B cell (primary cell): ENCODE data around the gene RAB3C. TPM values are rescaled to one million over a fixed set of nuclear protein-coding genes. Genes with fewer than 3 reads are reported as not detected.

ENCODE experiments used
- ATAC-seq: fragments of 200-7000 bp; cut with Tn5 transposase; one replicate; pipeline ENCODE4 v1.10.0; 2021; ENCODE audit warnings: low read depth, mild to moderate bottlenecking, moderate number of reproducible peaks, moderate library complexity
- CTCF ChIA-PET: fragments of 350-600 bp; sonication (Branson Sonifier 250); formaldehyde crosslinking; loops from one replicate; lab custom pipeline; 2021; ENCODE audit warnings: antibody characterized with exemption, inconsistent platforms; lab: Charles Lee
- POLR2A ChIA-PET: fragments of 350-600 bp; sonication (Branson Sonifier 250); formaldehyde crosslinking; loops from one replicate; lab custom pipeline; 2021; ENCODE audit warnings: antibody characterized with exemption; lab: Charles Lee
- DNase-seq: peaks from one replicate; pipeline ENCODE4 v3.0.0; 2013
- H2AFZ ChIP-seq: 2 replicates; pipeline ENCODE4 v1.6.1; 2012; ENCODE audit warnings: mild to moderate bottlenecking, low read depth, low read length; ENCODE audit not compliant: insufficient read depth, poor library complexity, severe bottlenecking
- H3K27ac ChIP-seq, 2 donors: 1 replicate in 1 of 2; 2 replicates in 1 of 2; pipeline ENCODE4 v1.5.1; 2012 to 2013; ENCODE audit warnings: low read length in 2 of 2, mild to moderate bottlenecking in 2 of 2, moderate library complexity in 1 of 2
- H3K27me3 ChIP-seq, 4 experiments: fragments of 200-600 bp in 1 of 4; sonication (generic) in 1 of 4; replicated peaks in 1 of 4; 1 replicate in 2 of 4; 2 replicates in 2 of 4; pipeline versions ENCODE4 v1.6.1 to v1.7.0; 2013 to 2016; ENCODE audit warnings: low read length in 3 of 4, mild to moderate bottlenecking in 2 of 4, mixed read lengths in 1 of 4, moderate library complexity in 1 of 4; ENCODE audit not compliant: insufficient read depth in 4 of 4, control insufficient read depth in 3 of 4; ENCODE audit errors: control extremely low read depth in 1 of 4
- H3K36me3 ChIP-seq, 2 experiments: replicated peaks in 1 of 2; 1 replicate in 1 of 2; 2 replicates in 1 of 2; pipeline versions ENCODE4 v1.6.1 to v1.7.1; 2013; ENCODE audit warnings: low read length in 1 of 2; ENCODE audit not compliant: insufficient read depth in 2 of 2, control insufficient read depth in 1 of 2; ENCODE audit errors: control extremely low read depth in 1 of 2, extremely low read depth in 1 of 2
- H3K4me1 ChIP-seq, 2 donors: fragments of 200-600 bp in 1 of 2; sonication (generic) in 1 of 2; 1 replicate in 1 of 2; 2 replicates in 1 of 2; pipeline versions ENCODE4 v1.5.1 to v1.6.1; 2013 to 2017; ENCODE audit warnings: low read length in 2 of 2; ENCODE audit not compliant: control insufficient read depth in 2 of 2, insufficient read depth in 2 of 2
- H3K4me2 ChIP-seq: replicated peaks from 2 replicates; pipeline ENCODE3; 2012; ENCODE audit warnings: mild to moderate bottlenecking, low read depth, low read length; ENCODE audit not compliant: poor library complexity, severe bottlenecking
- H3K4me3 ChIP-seq, 5 experiments: fragments of 200-600 bp in 1 of 5; sonication (generic) in 1 of 5; 1 replicate in 3 of 5; 2 replicates in 2 of 5; pipeline versions ENCODE4 v1.5.1 to v1.7.0; 2011 to 2016; ENCODE audit warnings: low read length in 4 of 5, mild to moderate bottlenecking in 4 of 5, low read depth in 2 of 5, control low read depth in 1 of 5, moderate library complexity in 1 of 5; ENCODE audit not compliant: insufficient read depth in 1 of 5; ENCODE audit errors: control extremely low read depth in 1 of 5, extremely low read depth in 1 of 5
- H3K79me2 ChIP-seq: fragments of 200-600 bp; sonication (generic); one replicate; pipeline ENCODE4 v1.6.0; 2016; ENCODE audit warnings: low read length; ENCODE audit not compliant: control insufficient read depth, insufficient read depth
- H3K9ac ChIP-seq: fragments of 200-600 bp; sonication (generic); 2 replicates; pipeline ENCODE4 v1.6.1; 2017; ENCODE audit warnings: mild to moderate bottlenecking, low read length, moderate library complexity
- H3K9me3 ChIP-seq, 3 donors: one replicate each; pipeline versions ENCODE4 v1.6.1 to v1.7.1; 2013; ENCODE audit warnings: low read length in 2 of 3; ENCODE audit not compliant: control insufficient read depth in 2 of 3, insufficient read depth in 1 of 3; ENCODE audit errors: control extremely low read depth in 1 of 3
- H4K20me1 ChIP-seq: 2 replicates; pipeline ENCODE4 v1.6.0; 2012; ENCODE audit warnings: mild to moderate bottlenecking, low read length; ENCODE audit not compliant: insufficient read depth, control insufficient read depth, poor library complexity, severe bottlenecking
- H3K27ac Mint-ChIP-seq: one replicate; pipeline ENCODE4 v1.8.0; 2021; ENCODE audit warnings: mixed read lengths
- H3K27me3 Mint-ChIP-seq: one replicate; pipeline ENCODE4 v1.8.0; 2021; ENCODE audit warnings: mixed read lengths
- H3K4me1 Mint-ChIP-seq: one replicate; pipeline ENCODE4 v1.8.0; 2021; ENCODE audit warnings: mixed read lengths
- H3K4me3 Mint-ChIP-seq: one replicate; pipeline ENCODE4 v1.8.0; 2021; ENCODE audit warnings: mixed read lengths
- H3K9me3 Mint-ChIP-seq: one replicate; pipeline ENCODE4 v1.8.0; 2022; ENCODE audit warnings: mixed read lengths; ENCODE audit not compliant: insufficient read depth
- CTCF ChIP-seq: fragments of 200-600 bp; IDR thresholded peaks from one replicate; pipeline ENCODE4 v1.8.0; 2022; ENCODE audit warnings: antibody characterized with exemption, mild to moderate bottlenecking
- EZH2 ChIP-seq: IDR thresholded peaks from 2 replicates; pipeline ENCODE4 v1.6.1; 2012; ENCODE audit warnings: borderline replicate concordance, low read depth, mild to moderate bottlenecking, moderate library complexity, low read length; ENCODE audit not compliant: insufficient read depth, poor library complexity, severe bottlenecking
- WGBS: methylation state at CpG from one replicate; pipeline ENCODE4 v1.1.5; 2013; ENCODE audit warnings: missing lambda C conversion rate; ENCODE audit not compliant: insufficient coverage; 5-methylcytosine and 5-hydroxymethylcytosine counted together
- intact Hi-C: fragments of 100-400 bp; cut with micrococcal nuclease; formaldehyde crosslinking; loops from one replicate; pipeline ENCODE4 v1.10.0; 2022
- polyA plus RNA-seq: library from polyadenylated mRNA; depleted of rRNA; stranded (reverse); fragments of >200 nt; gene quantifications from 2 replicates; pipeline ENCODE4 v1.2.3, GENCODE V29; 2012
- total RNA-seq, 2 donors: library from RNA; stranded (reverse); fragments of 120-200 nt in 1 of 2; gene quantifications; 1 replicate in 1 of 2; 2 replicates in 1 of 2; pipeline versions ENCODE4 v1.2.3 to v1.2.4, GENCODE V29; 2013 to 2022

RAB3C gene
- total and polyA plus RNA-seq, 2 donors (not counting 1 experiment from before 2014, with no cell fraction given), result 0.20 to 0.58 TPM

- no peak overlapping the region for H3K4me3 ChIP-seq
- Mint-ChIP-seq H3K9me3 (no peaks in the 10 kb centered on the region), H3K4me3 (no peak overlapping the region), H3K27me3 (peaks cover 14% of the 10 kb centered on the region), H3K4me1 (no peaks in the 10 kb centered on the region), H3K27ac (no peak overlapping the region)
- DNase-seq (no peak), ATAC-seq (no peak)
- CTCF ChIA-PET, result interaction anchor here (0.8 to 5.9 kb wide), 9 partner anchors 9 to 487 kb away, joined by 3 to 39 read pairs (median 3); no protein-coding TSS in a partner anchor
- POLR2A ChIA-PET, result interaction anchor here (0.6 kb wide), 1 partner anchor 930 kb away, joined by 3 read pairs; no protein-coding TSS in a partner anchor
- no peaks in the 10 kb centered on the region for H3K9me3 ChIP-seq
- no peak overlapping the region for H3K4me2 ChIP-seq
- H4K20me1 ChIP-seq, result no peaks in the 10 kb centered on the region
- H3K27ac ChIP-seq, result no peak overlapping the region
- H2AFZ ChIP-seq, result no peak overlapping the region
- H3K27me3 ChIP-seq, result peaks cover 0 to 3% (median 0%) of the 10 kb centered on the region in 4 experiments
- WGBS, result 94% methylated on average over 2 of the region's 5 CpGs
- no peaks in the 10 kb centered on the region for H3K36me3 ChIP-seq
- H3K4me1 ChIP-seq, result no peaks in the 10 kb centered on the region
- H3K9ac ChIP-seq, result no peak overlapping the region
- no peaks in the 10 kb centered on the region for H3K79me2 ChIP-seq
- intact Hi-C loops, result no loop called here
- TF ChIP-seq CTCF, result no peak
- TF ChIP-seq EZH2, result no peak
Measured at GRCh38 chr5:58872670-58873273, 289.9 kb downstream of the RAB3C start.

- Histone ChIP-seq H3K4me2 (no peak overlapping the region), H4K20me1 (no peaks in the 10 kb centered on the region), H3K36me3 (no peaks in the 10 kb centered on the region), H3K9me3 (no peaks in the 10 kb centered on the region), H2AFZ (no peak overlapping the region), H3K27me3 (peaks cover 0 to 3% (median 0%) of the 10 kb centered on the region in 4 experiments), H3K9ac (no peak overlapping the region), H3K4me1 (no peaks in the 10 kb centered on the region), H3K27ac (no peak overlapping the region), H3K79me2 (no peaks in the 10 kb centered on the region), H3K4me3 (no peak overlapping the region)
- WGBS, result no CpG with 5 or more reads among the region's 3 CpGs
- TF ChIP-seq CTCF (no peak), EZH2 (no peak)
- no peak overlapping the region for H3K4me3 Mint-ChIP-seq
- no peaks in the 10 kb centered on the region for H3K4me1 Mint-ChIP-seq
- POLR2A ChIA-PET, result no interaction called here
- H3K9me3 Mint-ChIP-seq, result no peaks in the 10 kb centered on the region
- H3K27me3 Mint-ChIP-seq, result peaks cover 14% of the 10 kb centered on the region
- DNase-seq (no peak), ATAC-seq (no peak)
- H3K27ac Mint-ChIP-seq, result no peak overlapping the region
- intact Hi-C loops, result no loop called here
- CTCF ChIA-PET, result interaction anchor here (1.3 to 5.9 kb wide), 3 partner anchors 11 to 398 kb away, joined by 3 to 39 read pairs (median 4); no protein-coding TSS in a partner anchor
Measured at GRCh38 chr5:58875599-58875998, 292.7 kb downstream of the RAB3C start.
